Loucy (cell line): Measurements from ENCODE around the gene TBCCD1.

Experiments
- EZH2phosphoT487 ChIP-seq: fragments of 200-600 bp; IDR thresholded peaks from 2 replicates; pipeline ENCODE4 v1.6.1; 2018; ENCODE audit warnings: antibody characterized with exemption, mild to moderate bottlenecking, moderate library complexity, borderline replicate concordance
- TF ChIP-seq, protein P1 (sequence below): fragments of 200-600 bp; sonication (generic); conservative IDR thresholded peaks from 2 replicates; pipeline ENCODE4 v1.5.1; 2014; ENCODE audit warnings: mild to moderate bottlenecking, antibody characterized with exemption, low read length

DNA sequence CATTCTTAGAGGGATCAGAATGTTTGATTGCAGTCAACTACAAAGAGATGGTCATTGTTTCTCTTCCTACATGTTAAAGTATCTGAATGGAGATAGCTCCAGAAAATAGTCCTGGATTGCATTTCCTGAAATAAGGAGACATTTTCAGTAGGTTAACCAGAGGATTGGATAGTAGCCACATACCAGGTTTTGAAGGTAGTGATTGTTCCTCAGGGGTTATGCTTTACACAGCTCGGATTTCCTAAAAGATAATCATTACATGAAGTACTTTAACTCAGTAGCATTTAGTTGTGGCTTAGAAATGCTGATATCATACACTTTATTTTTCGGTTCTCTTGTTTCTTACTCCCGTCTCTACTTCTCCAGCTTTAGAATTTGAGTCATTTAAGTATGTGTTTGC, 13.6 kb upstream of the TBCCD1 start:
- TF ChIP-seq, protein P1, sequence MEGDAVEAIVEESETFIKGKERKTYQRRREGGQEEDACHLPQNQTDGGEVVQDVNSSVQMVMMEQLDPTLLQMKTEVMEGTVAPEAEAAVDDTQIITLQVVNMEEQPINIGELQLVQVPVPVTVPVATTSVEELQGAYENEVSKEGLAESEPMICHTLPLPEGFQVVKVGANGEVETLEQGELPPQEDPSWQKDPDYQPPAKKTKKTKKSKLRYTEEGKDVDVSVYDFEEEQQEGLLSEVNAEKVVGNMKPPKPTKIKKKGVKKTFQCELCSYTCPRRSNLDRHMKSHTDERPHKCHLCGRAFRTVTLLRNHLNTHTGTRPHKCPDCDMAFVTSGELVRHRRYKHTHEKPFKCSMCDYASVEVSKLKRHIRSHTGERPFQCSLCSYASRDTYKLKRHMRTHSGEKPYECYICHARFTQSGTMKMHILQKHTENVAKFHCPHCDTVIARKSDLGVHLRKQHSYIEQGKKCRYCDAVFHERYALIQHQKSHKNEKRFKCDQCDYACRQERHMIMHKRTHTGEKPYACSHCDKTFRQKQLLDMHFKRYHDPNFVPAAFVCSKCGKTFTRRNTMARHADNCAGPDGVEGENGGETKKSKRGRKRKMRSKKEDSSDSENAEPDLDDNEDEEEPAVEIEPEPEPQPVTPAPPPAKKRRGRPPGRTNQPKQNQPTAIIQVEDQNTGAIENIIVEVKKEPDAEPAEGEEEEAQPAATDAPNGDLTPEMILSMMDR = no peak
- no peak for TF ChIP-seq EZH2phosphoT487
